ENCODE results near the gene GSDME.

Gene GSDME

DNA sequence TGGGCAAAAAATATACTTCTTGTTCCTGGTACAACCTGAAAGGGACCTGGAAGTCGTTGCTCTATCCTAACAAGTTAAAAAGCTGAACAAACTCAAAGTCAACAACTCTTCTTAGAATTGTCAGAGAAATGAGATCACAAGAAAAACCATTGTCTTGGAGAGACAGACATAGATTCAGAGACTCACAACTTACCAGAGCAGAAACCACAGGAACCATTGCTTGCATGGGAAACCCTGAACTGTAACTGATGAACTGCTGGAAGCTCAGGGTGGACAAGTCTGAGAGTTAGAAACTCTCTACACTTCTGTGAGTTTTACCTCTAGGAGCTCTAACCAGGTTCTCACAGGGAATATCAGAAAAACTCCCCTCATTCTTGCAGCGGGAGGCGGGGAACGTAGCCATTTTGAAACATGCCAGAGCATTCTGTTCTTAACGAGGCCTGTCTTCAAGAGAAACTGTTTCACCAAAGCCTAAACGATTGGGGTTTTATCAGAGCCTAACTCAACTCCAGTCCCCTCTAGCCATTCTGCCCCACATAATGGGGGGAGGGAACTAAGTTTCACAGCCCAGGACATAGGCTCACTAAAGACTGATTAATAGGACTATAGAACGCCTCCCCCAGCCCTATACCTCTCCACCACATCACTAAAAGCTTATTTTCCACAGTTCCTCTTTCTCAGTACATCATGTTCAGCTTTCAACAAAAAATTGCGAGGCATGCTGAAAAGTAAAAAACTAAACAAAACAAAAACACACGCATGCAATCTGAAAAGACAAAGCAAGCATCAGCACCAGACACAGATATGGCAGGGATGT, 12.0 kb upstream of the GSDME start:
- DNase-seq = no peak

DNA sequence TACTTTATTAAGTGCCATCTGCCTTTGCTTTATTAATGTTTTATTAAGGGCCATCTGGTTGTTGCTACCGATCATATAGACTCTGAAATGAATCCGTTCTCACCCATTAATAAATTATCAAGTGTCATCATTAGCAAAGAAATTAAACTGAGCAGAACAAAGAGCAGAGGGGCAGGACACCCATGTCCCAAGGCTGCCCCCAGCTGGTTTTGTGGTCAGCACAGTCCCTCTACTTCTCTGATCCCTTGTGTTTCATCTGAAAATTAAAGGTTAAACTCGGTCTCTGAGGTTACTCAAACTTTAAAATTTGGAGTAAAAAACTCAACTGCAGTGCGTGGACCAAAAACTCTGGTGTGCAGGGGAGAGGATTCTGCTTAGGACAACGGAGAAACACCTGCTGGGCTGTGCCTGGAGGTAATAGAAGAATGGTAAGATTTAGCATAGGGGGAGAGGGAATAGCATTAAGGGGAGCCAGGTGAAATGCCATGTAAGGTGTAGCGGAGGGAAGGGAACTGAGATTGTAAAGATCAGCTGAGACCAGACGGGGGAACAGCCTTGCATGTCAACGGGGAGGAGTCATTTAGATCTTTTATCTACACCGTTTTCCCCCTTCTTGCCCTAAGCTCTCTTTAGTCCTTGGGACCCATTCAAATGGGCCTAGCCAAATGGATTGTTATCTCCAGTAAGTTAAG, 10.8 kb upstream of the GSDME start:
- no peak for DNase-seq

DNA sequence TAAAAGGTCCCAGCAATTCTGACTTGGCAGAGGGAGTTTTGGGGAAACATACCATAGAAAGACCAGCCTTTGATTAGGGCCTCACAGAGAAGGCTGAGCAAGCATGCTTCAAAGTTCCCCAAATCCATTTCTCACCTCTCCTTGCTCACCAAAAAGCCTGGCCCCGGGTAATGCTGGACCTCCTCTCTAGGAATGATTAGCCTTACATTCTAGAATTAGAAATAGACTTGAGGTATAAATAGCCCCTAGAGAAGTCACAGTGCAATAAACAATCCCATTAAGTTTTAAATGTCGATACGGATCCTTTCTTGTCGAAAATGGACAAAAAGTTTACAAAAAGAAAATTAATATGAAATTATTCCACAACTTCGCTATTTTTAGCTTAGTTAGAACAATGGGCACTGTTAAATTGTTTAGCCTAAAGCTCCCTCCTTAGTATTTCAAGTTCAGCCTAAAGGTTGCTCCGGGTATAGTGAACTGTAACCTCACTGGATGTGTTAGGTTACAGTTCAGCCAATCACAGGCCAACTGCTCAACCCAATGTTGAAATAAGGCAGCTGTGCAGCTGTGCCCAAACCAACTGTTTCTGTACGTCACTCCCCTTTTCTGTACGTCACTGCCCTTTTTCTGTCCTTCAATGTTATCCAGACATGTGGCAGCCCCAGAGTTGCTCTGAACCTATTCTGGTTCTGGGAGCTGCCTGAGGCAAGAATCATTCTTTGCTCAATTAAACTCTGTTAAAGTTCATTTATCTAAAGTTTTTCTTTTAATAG, 7.9 kb upstream of the GSDME start:
- DNase-seq = peak; percentile 62

DNA sequence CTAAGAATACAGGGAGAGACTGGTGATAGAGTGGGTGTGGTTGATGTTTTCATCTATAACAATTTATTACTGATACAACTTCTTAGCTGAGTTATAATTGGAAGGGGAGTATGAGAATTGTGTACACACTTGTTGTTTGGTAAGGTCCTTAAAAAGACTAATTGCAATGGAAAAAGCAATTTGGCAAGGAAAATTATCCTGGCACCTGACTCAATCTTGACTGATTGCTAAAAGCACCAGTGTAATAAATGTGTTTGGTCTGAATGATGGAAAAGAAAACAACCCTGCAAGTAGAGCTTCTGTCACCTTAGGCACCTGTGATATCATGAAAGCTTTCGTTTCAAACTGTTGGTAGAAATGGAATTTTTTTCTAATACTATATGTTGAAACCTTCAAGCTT, 6.7 kb upstream of the GSDME start:
- no peak for DNase-seq

DNA sequence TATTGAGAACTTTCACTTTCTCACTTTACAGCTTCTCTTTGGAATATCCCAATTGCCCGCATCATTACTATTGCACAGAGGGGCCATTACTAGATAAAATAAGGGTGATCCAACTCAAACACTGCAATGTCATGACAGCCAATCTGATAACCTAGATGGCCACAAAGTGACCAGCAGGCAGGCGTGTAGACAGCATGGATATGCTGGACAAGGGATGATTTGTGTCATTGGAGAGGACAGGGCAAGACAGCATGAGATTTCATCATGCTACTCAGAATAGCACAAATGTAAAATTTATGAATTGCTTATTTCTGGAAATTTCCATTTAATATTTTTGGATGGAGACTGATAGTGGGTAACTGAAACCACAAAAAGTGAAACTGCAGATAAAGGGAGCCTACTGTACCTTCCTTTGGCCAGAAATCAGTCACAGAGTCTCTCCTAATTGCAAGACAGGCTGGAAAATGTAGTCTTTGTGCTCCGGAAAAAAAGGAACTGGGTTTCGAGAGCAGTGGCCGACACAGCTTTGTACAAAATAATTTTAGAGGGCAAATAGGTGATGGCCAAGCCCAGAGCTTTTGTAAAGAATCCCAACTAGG, 6.1 kb upstream of the GSDME start:
- DNase-seq = peak; percentile 81

DNA sequence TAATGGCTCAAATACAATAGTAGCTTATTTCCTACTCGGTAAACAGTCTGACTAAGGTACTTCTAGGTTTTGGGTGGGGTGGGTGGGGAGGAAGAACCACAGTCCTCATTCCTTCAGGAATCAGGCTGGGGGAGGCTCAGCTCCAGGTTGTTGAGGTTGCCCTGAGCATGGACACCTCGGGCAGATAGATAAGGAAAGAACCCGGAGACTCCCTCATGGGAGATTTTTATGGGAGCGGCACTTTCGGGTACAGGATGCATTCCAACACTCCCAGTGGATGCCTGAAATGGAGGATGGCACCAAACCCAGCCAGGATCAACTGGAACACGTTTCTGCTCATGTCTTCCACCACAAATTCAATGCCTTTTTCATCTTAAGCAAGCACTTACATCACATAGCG, 5.5 kb upstream of the GSDME start:
- DNase-seq = no peak

DNA sequence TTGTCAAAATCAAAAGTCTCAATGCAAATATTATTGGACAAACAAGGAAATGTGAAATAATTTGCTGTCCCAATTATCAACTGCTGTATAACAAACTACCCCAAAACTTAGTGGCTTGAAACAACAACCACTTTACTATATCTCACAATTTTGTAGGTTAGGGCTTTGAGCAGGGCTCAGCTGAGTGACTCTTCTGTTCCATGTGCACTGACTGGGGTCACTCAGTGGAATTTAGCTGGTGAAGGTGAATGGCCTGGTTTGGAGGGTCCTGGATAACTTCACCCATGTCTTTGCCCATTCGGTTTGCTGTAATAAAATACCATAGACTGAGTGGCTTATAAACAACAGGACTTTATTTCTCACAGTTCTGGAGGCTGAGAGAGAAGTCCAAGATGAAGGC, 3.7 kb upstream of the GSDME start:
- DNase-seq = no peak

DNA sequence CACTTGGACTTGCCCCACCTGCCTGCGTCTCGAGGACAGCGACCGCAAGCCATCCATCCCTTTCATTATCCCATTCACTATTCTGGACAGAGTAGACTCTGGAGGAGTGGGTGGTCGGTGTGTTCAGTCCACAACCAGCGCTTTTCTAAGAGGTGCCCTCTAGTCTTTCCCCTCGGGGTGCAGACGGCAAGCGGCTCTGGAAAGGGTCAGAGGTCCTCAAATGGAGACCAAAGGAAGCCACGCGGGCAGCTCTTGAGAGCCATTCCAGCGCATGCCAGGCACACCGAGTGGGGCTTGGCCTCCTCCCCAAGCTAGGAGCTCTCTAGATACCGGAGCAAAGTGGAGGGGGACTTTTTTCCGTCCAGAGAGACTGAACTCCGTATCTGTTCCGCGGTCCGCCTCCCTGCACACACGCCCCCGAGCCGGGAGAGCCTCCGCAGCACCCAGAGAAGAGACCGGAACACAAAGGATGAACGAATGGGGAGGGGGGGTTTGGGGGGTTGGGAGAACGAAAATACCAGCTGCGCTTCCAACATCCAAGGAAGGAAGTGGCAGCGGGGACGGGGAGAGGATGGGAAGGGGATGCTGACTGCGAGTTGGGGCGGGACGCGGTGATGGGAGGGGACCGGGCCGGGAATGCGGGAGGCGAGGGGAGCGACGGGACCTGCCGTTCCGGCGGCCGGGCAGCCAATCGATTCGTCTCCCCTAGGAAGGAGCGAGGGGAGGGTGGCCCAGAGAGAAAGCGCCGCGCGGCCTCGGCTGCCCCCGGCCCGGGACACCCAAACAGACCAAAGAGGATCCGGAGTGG, 515 bp downstream of the GSDME start:
- DNase-seq = peak; percentile 63

DNA sequence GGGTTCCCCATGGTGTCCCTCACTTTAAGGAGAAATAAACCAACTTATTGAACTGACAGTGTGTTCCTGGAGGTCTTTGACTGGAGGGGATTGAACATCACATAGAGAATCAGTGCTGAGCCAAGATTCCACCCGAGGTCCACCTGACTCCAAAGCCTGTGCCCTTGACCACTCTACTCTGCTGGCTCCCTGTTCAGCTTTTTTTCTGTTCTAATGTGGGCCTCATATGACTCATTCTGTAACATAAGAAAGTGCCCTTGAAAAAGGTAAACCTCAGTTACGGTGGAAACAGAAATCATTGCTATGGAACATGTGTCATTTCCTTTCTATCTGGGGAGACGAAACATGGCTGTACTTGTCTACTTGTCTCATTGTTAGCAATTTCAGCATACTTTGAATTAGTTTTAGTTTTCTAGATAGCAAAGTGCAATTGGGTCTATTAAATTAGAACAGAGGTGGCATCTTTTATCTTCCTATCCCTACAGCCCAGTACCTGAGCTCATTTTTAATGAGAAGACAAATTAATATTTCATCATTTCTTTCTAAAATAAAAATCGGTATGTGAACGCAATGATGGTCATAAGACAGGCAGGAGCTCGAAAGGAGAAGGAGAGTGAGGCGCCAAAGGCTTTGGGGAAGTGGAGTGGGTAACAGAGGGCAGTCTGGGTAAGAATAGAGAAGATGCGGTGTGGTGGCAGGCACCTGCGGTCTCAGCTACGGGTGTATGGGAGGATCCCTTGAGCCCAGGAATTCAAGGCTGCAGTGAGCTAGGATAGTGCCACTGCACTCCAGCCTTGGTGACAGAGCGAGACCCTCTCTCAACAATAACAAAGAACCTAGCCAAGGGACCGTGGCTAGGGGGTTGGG, 1.5 kb downstream of the GSDME start:
- peak; percentile 76 for DNase-seq

DNA sequence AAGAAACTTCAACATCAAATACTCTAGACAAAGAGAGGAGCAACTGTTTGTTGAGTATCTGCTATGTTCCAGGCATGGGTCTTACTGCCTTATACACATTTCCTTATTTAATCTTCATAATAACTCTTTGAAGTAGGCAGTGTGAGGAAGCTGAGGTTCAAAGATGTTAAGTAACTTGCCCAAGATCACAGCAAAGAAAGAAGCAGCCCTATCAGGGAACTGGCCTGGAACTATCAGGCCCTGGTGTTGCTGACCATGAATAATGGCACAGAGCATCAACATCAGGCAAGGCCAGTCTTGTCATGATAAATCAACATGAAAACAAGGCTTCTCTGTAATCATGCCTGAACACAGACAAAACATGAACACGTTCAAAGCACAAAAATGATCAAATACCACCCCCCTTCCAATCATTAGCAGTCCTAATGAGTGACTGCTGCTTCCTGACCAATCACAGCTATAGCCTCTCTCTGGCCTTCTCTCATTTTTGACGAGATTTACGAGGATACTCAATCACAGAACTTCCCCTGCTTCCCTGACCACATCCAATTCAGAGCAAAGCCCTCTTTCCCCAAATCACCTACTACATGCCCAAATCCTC, 2.3 kb downstream of the GSDME start:
- DNase-seq = peak; percentile 67

DNA sequence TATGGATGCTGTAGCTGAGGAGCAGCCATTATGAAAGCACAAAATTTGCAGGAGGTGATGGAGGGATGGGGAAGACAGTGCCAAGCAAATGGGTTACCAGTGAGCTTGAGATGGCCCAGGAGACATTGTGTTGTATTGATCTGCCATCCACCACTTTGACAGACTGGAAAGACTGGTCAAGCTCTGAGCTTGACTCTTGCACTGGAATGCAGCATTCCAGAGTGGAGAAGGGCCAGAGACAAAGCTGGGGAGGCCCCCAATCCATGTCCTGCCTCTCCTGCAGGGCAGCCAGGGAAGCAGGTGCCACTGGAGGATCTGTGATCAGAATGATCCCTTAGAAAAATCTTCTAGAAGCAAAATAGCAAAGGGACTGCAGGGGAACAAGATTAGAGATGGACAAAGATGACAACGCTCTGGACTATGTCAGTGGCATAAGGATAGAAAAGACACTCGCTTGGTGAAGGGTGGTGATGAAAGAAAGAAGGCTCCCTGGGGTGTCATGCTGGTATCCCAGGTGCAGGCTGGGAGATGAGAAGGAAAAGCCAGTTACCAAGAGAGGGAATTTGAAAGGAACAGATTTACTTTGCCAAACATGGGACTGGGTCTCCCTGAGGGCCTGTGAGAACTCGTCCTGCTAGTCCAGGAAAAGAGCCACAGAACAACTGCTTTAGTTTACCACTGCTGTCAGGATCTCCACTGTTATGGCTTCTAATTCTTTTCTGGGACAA, 5.0 kb downstream of the GSDME start:
- DNase-seq = no peak

DNA sequence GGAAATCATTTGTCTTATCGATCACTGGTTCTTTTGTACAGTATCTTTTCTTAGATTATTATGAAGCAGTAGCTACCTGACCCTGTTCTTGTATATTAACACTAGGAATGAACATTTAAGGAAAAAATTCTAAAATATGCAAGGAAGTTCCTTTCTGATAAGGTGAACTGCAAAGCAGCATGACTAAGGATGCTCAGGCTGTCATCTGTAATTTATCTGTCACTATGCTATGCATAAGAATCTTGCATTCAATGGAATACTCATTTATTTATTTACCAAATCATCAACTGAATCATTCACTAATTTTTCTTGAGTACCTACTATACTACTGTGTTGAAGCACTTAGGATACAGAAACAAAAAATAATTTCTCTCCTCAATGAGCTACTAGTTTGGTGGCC, 5.8 kb downstream of the GSDME start:
- DNase-seq = no peak

DNA sequence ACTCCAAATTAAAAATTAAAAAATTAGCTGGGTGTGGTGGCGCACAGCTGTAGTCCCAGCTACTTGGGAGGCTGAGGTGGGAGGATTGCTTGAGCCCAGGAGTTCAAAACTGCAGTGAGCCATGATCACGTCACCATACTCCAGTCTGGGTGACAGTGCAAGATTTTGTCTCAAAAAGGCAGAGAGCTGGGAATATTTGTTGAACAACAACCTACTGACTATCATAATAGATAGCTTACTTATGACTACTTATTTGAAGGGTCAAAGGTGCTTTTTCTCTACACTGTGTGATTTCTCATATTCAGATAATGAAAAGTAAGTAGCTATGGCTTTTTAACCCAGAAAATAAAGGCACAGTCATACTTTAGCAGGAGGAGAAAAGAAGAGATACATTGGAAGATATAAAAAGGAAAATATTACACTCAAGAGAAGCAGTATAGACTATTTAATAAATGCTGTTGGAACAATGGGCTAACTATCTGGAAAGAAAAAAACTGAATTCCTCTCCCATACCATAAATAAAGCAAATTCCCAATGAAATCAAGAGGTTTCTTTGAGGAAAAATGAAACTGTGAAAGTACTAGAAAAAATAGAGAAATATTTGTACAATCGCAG, 6.7 kb downstream of the GSDME start:
- no peak for DNase-seq

DNA sequence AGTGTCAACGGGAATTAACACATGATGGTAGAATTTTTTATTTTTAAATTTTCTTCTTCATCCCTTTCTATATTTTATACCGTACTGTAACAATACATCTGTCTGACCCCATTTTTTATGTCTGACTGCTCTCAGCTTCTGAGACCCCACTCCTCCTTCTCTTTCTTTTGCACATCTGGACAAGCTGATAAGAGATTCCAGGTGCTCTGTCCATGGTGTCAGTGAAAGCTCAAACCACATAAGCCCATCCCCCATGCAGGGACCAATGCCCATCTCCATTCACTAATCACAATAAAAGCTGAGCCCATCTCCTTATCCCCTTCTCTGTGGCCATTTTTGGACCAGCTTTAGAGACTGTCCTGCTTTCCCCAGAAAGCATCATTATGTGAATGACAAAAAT, 8.7 kb downstream of the GSDME start:
- no peak for DNase-seq

DNA sequence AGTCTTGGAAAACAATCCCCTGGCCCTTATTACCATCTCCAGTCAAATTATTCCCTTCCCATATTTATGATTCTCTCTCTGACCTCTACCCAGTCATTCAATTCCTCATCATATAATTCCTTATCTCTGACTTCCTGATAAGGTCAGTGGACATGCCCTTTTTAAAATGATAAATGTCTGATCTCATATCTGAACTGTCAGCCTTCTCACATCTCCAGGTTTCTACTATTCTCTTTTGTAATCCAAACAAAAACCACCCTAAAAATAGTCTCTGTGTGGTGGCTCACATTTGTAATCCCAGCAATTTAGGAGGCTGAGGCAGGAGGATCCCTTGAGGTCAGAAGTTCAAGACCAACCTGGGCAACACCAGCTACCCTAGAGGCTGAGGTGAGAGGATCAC, 11.9 kb downstream of the GSDME start:
- no peak for DNase-seq

DNA sequence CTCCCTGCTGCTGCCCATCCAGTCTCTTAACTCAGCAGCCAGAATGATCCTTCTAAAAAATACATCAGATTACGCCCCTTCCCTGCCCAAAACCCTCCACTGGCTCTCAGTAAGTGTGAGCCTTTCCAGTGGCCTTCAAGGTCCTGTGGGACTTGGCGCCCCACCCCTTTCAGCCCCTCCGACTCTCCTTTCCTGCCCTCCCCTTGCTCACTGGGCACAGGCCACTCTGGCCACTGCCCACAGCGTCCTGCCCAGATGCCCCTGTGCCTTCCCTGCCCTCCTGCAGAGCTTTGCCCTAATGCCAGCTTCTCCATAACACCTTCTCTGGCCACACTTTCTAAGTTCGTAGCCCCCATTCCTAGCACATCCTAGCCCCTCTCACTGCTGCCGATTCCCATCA, 13.8 kb downstream of the GSDME start:
- DNase-seq = no peak

DNA sequence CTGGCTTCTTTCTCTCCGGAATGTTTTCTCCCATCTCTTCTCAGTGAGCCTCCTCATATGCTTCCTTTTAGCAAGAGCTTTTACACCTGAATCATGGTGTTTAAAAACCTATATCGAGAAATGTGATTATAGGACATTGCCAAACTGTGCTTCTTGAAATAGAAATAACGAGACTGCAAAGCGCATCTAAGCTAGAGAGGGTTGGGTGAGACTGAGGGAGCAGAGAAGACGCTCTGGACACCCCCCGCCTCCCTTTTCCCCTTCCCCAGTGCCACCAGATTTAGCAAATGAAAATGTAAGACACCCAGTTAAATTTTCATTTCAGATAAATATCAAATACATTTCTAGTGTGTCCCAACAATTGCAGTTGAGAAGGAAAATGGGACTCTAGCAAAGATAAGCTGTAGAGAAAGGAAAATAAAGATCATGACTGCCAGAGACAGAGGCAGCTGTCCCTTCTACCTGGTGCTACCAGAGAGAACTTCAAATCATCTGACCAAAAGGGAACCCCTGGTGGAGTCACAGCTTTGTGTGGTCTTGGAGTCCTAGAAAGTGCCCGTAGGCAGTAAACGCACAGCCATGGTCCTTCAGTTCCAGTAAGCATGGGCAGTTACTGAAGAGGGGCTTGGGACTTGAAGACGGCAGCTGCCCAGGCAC, 14.6 kb downstream of the GSDME start:
- DNase-seq = no peak

DNA sequence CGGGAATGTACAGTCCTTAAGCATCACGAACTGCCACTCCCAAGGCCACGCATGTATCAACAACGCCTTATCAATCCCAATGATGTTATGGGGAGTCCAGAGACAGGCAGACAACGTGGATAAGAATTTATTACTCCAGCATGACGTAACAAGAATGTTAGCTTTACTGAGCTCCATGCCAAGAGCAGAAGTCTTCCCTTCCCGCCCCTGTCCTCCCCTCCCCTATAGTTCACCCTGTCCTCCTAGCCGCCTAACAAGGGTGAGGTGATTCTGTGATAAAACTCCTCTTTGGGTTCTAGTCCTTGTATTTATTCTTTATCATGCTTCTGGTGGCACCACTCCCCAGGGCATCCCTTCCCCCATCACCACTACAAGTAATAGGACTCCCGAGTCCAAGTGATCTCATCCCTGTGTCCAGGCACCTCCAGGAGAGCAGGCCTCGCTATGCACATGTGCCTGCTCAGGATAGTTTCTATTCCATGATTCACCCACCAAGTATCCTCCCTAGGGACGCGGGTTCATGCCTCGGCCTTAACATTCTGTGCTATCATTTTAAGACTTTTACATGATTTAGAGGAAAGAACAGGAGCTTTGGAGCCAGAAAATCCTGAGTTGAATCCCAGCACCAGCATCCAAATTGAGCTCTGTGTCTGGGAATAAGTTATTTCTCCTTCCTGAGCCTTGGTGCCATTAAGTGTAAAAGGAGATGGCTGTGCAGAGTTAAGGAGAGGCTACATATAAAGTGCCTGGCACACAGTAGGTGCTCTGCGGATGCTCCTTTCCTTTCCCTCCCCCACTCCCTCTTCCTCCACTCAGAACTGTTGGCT, 15.4 kb downstream of the GSDME start:
- no peak for DNase-seq
